SJCRH30 (cell line): Measurements from ENCODE around the gene NGF. TPM values are rescaled to one million over a fixed set of nuclear protein-coding genes. Genes with fewer than 3 reads are reported as not detected.
A peak's percentile ranks its signal among the peaks of the same experiment; 100 is the strongest.
"Not testable (repeated sequence)": the region's sequence is repeated elsewhere in the genome, so short reads cannot be mapped to it uniquely, and the experiment has no call there.

ENCODE experiments used
- DNase-seq, 2 experiments: peaks; one replicate each; pipeline ENCODE4 v3.0.0-alpha.2; 2015 to 2020
- H3K27ac ChIP-seq: fragments of 250-450 bp; sonication (Bioruptor Pico); 2 replicates; pipeline ENCODE4 v1.5.1; 2020; ENCODE audit warnings: mild to moderate bottlenecking, moderate library complexity
- H3K27me3 ChIP-seq: fragments of 250-450 bp; sonication (Bioruptor Pico); 2 replicates; pipeline ENCODE4 v1.5.1; 2020; ENCODE audit warnings: mild to moderate bottlenecking, moderate library complexity
- H3K36me3 ChIP-seq: fragments of 250-450 bp; sonication (Bioruptor Pico); 2 replicates; pipeline ENCODE4 v1.5.1; 2020; ENCODE audit warnings: mild to moderate bottlenecking, moderate library complexity
- H3K4me1 ChIP-seq: fragments of 250-450 bp; sonication (Bioruptor Pico); 2 replicates; pipeline ENCODE4 v1.5.1; 2020; ENCODE audit warnings: mild to moderate bottlenecking, moderate library complexity
- H3K4me3 ChIP-seq: fragments of 250-450 bp; sonication (Bioruptor Pico); 2 replicates; pipeline ENCODE4 v1.5.1; 2020; ENCODE audit warnings: mild to moderate bottlenecking, moderate library complexity
- H3K9me3 ChIP-seq: fragments of 250-450 bp; sonication (Bioruptor Pico); replicated peaks from 2 replicates; pipeline ENCODE4 v1.5.1; 2020; ENCODE audit warnings: mild to moderate bottlenecking, moderate library complexity
- total RNA-seq: library from RNA; depleted of rRNA; stranded (reverse); fragments of >200 nt; shearing (Covaris generic); gene quantifications from 2 replicates; pipeline ENCODE4 v1.2.3, GENCODE V29; 2014

NGF gene
- total RNA-seq, 1 experiment from 2014 or later, result 0.32 TPM

GRCh38 chr1:115325874-115326273, 12.2 kb downstream of the NGF start:
- Histone ChIP-seq H3K36me3 (no peaks in the 10 kb centered on the region), H3K4me3 (no peak overlapping the region), H3K4me1 (peaks cover 3% of the 10 kb centered on the region; the same call in 1 of the 2 replicates), H3K27ac (no peak overlapping the region), H3K9me3 (no peaks in the 10 kb centered on the region), H3K27me3 (no peaks in the 10 kb centered on the region)
- DNase-seq, result peak in 1 of 2 experiments; percentile 16

DNA sequence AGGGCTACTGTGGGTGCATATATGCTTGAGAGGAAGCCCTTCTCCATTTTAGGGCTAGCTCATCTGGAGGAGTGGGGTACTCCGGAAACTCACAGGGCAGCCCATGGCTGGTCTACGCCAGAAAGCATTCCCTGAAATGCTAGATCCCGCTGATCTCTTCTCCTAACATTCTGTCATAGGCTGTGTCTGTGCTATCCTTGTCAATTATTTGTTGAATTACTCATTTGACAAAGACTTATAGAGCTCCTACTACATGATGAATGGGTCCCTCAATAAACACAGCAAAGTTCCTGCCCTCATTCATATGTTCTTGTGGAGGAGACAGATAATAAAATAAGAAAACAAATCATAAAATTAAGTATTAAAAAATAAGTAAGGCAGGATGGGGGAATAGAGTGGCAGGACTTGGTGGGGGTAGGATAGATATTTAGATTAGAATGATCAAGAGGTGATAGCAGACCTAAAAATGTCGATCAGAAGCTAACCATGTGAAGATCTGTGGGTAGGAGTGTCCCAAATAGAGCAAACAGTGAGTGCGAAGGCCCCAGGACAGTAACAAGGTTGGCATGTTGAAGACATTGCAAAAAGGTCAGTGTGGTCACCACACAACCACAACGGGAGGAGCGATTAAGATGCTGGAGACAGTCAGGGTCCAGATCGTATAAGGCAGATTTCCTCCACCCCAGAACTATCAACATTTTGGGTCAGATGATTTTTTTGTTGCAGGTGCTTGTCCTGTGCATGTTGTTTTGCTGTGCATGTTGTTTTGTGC, 13.2 kb downstream of the NGF start:
- Histone ChIP-seq H3K4me3 (no peak overlapping the region), H3K36me3 (no peaks in the 10 kb centered on the region), H3K27ac (no peak overlapping the region), H3K9me3 (no peaks in the 10 kb centered on the region), H3K27me3 (no peaks in the 10 kb centered on the region), H3K4me1 (no peaks in the 10 kb centered on the region)
- no peak for DNase-seq

GRCh38 chr1:115323366-115324004, 14.6 kb downstream of the NGF start:
- H3K36me3 ChIP-seq, result no peaks in the 10 kb centered on the region
- H3K4me3 ChIP-seq, result no peak overlapping the region
- no peaks in the 10 kb centered on the region for H3K4me1 ChIP-seq
- H3K9me3 ChIP-seq, result no peaks in the 10 kb centered on the region
- H3K27me3 ChIP-seq, result no peaks in the 10 kb centered on the region
- H3K27ac ChIP-seq, result no peak overlapping the region
- no peak for DNase-seq

DNA sequence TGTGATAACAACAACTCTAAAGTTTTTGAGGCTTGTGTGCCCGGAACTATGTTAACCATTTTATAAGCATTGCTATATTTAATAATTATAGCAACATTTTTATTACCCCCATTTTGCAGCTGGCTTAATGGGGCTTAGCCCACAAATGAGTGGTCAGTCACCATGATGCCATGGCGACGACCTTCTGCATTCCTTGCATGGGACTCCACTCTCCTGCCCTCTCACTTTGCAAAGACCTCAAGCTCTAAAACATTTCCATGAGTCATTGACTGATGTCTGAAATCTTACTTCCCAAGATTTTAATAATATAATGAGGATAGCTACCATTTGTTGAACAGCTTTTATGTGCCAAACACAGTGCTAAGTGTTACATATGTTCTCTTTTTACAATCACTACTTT, 15.4 kb downstream of the NGF start:
- no peaks in the 10 kb centered on the region for H3K4me1 ChIP-seq
- DNase-seq, result no peak
- no peak overlapping the region for H3K4me3 ChIP-seq
- no peaks in the 10 kb centered on the region for H3K9me3 ChIP-seq
- H3K36me3 ChIP-seq, result no peaks in the 10 kb centered on the region
- H3K27me3 ChIP-seq, result no peaks in the 10 kb centered on the region
- no peak overlapping the region for H3K27ac ChIP-seq

DNA sequence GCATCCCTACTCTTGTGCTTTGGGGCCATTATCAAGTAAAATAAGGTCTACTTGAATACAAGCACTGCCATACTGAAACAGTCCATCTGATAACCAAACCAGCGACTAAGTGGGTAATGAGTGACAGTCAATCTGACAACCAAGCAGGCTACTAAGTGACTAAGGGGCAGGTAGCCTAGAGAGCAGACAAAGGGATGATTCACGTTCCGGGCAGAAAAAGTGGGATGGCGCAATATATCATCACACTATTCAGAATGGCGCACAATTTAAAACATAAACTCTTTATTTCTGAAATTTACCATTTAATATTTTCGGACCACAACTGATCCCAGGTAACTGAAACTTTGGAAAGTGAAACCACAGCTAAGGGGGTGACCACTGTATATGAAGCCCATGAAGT, 17.7 kb downstream of the NGF start:
- no peak overlapping the region for H3K4me3 ChIP-seq
- no peaks in the 10 kb centered on the region for H3K9me3 ChIP-seq
- no peak overlapping the region for H3K27ac ChIP-seq
- DNase-seq, result no peak
- no peaks in the 10 kb centered on the region for H3K36me3 ChIP-seq
- no peaks in the 10 kb centered on the region for H3K27me3 ChIP-seq
- no peaks in the 10 kb centered on the region for H3K4me1 ChIP-seq

DNA sequence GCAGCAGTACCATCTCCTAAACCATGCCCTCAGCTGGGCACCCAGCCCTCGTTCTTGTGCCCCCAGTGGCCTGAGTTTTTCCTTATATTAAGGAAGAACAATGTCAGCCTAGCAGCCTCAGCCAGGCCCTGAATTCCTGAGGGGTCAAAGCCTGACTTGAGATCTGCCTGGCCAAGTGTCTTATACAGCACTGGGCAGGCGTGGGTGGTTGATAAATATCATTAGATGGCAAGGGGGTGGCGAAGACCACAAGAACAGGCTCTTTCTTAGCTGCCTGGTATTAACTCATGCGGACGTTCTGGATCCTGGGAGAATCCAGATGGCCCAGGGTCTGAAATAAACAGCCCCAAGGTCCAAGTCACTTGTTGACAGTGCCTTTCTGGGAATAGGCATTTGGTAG, 18.3 kb downstream of the NGF start:
- H3K9me3 ChIP-seq, result no peaks in the 10 kb centered on the region
- H3K4me1 ChIP-seq, result no peaks in the 10 kb centered on the region
- no peak overlapping the region for H3K27ac ChIP-seq
- no peak overlapping the region for H3K4me3 ChIP-seq
- H3K36me3 ChIP-seq, result no peaks in the 10 kb centered on the region
- no peak for DNase-seq
- no peaks in the 10 kb centered on the region for H3K27me3 ChIP-seq

DNA sequence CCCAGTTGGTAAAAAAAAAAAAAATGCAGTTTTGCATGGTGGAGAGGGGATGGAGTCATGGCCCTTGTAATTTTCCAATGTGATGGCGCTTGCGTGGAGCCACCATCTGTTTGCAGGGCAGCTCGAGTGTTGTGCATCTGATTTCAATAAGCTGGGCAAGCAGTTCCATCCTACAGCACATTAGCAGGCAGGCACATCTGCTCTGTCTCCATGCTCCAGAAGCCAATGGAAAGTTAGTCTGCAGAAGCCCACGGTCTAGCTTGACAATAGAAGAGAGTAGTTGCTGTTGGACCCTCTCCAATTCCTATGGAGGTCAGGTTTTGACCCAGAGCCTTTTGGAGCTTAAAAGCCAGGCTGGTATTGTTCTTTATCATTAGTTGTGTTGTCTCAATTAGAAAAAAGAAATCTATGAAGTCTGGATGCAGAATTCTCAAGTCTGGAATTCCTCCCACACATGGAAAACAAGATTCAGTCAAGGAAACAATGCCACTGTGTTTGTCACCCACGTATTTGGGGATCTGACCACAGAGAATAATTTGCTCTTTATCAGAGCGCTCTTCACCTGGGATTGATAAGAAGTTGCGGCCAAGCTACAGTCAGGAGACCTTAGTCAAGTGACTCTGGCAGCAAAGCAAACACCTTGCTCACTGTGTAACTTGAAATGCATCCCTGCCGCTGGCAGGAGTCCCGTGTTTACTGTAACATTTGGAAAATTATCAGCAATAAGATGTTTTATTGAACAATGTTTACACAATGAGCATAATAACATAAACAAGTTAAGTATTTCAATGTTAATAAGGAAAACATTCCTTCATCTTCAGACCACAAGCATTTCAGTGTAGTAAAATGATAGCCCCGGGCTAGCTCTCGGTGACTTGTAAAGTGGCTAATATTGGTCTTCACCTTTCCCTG, 20.7 kb downstream of the NGF start:
- no peaks in the 10 kb centered on the region for H3K27me3 ChIP-seq
- no peaks in the 10 kb centered on the region for H3K36me3 ChIP-seq
- no peak overlapping the region for H3K4me3 ChIP-seq
- no peak for DNase-seq
- H3K4me1 ChIP-seq, result no peaks in the 10 kb centered on the region
- no peaks in the 10 kb centered on the region for H3K9me3 ChIP-seq
- H3K27ac ChIP-seq, result no peak overlapping the region

DNA sequence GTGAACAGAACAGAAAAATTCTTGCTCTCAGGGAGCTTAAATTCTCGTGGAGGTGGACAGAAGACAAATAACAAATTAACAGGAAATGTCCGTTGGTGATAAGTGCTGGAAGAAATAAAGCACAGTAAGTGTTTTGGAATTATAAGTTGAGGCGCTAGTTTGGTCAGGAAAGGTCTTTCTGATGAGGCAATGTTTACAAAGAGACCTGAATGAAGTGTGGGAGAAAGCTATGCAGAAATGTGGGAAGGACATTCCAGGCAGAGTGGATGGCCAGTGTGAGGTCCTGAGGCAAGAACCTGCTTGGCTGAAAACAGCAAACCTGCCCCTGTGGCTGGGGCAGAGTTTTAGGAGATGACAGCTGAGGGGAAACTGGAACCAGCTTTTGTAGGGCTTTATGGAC, 23.3 kb downstream of the NGF start:
- no peaks in the 10 kb centered on the region for H3K27me3 ChIP-seq
- no peak overlapping the region for H3K27ac ChIP-seq
- H3K9me3 ChIP-seq, result no peaks in the 10 kb centered on the region
- H3K36me3 ChIP-seq, result no peaks in the 10 kb centered on the region
- H3K4me3 ChIP-seq, result no peak overlapping the region
- H3K4me1 ChIP-seq, result no peaks in the 10 kb centered on the region
- no peak for DNase-seq

- DNase-seq, result no peak
- H3K4me3 ChIP-seq, result no peak overlapping the region
- H3K27me3 ChIP-seq, result no peaks in the 10 kb centered on the region
- no peaks in the 10 kb centered on the region for H3K4me1 ChIP-seq
- no peaks in the 10 kb centered on the region for H3K36me3 ChIP-seq
- H3K27ac ChIP-seq, result no peak overlapping the region
- 0 out of 2 replicates have a peak, but pooled peaks cover 3% of the 10 kb centered on the region for H3K9me3 ChIP-seq
Observed at GRCh38 chr1:115314092-115314491, 24.0 kb downstream of the NGF start.

DNA sequence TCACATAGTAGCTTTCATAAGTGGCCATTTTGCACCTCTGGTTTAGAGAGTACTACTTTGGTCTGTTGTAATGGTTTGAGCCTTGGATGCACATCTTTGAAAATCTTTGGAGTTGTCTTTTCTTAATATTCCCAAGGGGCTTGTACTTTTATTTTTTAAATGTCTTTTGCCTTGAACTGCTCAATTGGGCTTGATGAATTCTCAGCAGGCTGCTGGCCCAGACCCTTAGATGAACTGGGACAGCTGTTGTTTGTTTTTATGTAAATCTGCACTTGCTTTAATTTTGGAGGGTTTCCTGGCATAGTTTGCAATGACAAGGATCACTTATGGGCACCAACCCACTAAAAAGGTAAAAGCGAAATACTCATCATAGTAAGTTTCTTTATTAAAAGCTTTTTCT, 24.9 kb downstream of the NGF start:
- H3K36me3 ChIP-seq, result no peaks in the 10 kb centered on the region
- H3K9me3 ChIP-seq, result 0 out of 2 replicates have a peak, but pooled peaks cover 3% of the 10 kb centered on the region
- DNase-seq, result no peak
- H3K27ac ChIP-seq, result no peak overlapping the region
- no peak overlapping the region for H3K4me3 ChIP-seq
- H3K27me3 ChIP-seq, result no peaks in the 10 kb centered on the region
- no peaks in the 10 kb centered on the region for H3K4me1 ChIP-seq

GRCh38 chr1:115312742-115313141, 25.3 kb downstream of the NGF start:
- 0 out of 2 replicates have a peak, but pooled peaks cover 3% of the 10 kb centered on the region for H3K9me3 ChIP-seq
- H3K27ac ChIP-seq, result no peak overlapping the region
- no peaks in the 10 kb centered on the region for H3K36me3 ChIP-seq
- DNase-seq, result no peak
- H3K27me3 ChIP-seq, result no peaks in the 10 kb centered on the region
- H3K4me1 ChIP-seq, result no peaks in the 10 kb centered on the region
- no peak overlapping the region for H3K4me3 ChIP-seq

DNA sequence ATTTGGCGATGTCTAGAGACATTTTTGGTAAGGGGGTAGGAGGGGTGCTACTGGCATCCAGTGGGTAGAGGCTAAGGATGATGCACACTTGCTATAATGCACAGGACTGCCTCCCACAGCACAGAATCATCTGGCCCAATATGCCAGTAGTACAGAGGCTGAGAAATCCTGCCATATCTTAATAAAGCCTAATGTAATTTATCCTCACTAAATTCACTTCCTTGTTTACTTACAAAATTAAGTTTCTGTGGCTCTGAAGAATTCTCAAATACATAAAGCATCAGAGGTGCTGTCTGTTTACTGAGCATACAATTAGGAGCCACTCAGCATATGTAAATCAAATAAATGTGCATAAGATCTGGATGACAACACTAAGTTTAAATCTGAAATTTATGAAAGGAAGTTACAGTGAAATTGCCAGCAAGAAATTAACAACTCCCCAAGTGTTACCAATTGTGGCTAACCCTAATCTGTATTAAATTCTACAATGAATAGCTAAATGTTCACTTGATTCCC, 26.5 kb downstream of the NGF start:
- Histone ChIP-seq H3K27me3 (no peaks in the 10 kb centered on the region), H3K36me3 (no peaks in the 10 kb centered on the region), H3K9me3 (0 out of 2 replicates have a peak, but pooled peaks cover 3% of the 10 kb centered on the region), H3K27ac (no peak overlapping the region), H3K4me3 (no peak overlapping the region), H3K4me1 (no peaks in the 10 kb centered on the region)
- no peak for DNase-seq

DNA sequence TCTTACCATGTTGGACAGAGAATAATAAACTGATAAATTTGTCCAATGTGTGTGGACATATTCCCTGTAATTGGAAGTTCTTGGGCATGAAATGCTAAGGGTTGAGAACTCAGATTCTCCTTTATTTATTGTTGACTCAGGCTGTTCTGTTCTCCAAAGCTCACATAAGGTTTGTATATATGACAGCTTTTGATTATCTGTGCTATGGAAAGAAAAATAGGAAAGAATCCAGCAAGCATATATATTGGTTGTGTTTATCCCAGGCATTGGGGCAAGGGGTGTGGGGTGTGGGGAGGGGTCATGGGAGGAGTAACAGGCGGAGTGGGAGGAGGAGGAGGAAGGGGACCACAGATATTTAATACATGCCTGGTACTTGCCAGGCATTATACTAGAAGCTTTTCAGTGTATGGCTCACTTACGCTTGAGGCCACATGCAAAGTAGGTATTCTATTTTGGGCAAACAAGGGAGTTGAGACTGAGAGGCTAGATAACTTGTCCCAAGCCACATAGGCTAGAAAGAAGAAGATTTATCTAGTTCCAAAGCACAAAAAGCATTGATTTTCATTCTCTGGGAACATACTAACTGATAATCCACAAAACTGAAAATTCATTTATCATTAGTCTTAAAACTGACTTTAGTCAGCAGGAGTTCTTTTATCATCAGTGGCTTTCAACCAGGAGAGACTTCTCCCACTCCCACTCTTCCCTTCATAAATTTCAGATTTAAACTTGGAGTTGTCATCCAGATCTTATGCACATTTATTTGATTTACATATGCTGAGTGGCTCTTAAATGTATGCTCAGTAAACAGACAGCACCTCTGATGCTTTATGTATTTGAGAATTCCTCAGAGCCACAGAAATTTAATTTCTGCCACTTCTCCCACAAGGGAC, 27.2 kb downstream of the NGF start:
- no peaks in the 10 kb centered on the region for H3K4me1 ChIP-seq
- DNase-seq, result no peak
- no peak overlapping the region for H3K27ac ChIP-seq
- no peaks in the 10 kb centered on the region for H3K27me3 ChIP-seq
- H3K36me3 ChIP-seq, result no peaks in the 10 kb centered on the region
- H3K9me3 ChIP-seq, result 0 out of 2 replicates have a peak, but pooled peaks cover 3% of the 10 kb centered on the region
- no peak overlapping the region for H3K4me3 ChIP-seq

GRCh38 chr1:115309504-115309903, 28.5 kb downstream of the NGF start:
- H3K27me3 ChIP-seq, DNase-seq, H3K4me3 ChIP-seq, H3K4me1 ChIP-seq, H3K36me3 ChIP-seq, H3K27ac ChIP-seq, H3K9me3 ChIP-seq: not testable (repeated sequence)
